GM21528 (cell line): ENCODE measurements around the gene FUT3.
"Not testable (repeated sequence)": the region's sequence is repeated elsewhere in the genome, so short reads cannot be mapped to it uniquely, and the experiment has no call there.

Source experiments
- ATAC-seq: cut with Tn5 transposase; IDR thresholded peaks from one replicate; pipeline ENCODE4 v1.9.1; 2021; ENCODE audit warnings: mild to moderate bottlenecking, moderate library complexity; ENCODE audit not compliant: unreplicated experiment, low FRiP score

The FUT3 gene

DNA sequence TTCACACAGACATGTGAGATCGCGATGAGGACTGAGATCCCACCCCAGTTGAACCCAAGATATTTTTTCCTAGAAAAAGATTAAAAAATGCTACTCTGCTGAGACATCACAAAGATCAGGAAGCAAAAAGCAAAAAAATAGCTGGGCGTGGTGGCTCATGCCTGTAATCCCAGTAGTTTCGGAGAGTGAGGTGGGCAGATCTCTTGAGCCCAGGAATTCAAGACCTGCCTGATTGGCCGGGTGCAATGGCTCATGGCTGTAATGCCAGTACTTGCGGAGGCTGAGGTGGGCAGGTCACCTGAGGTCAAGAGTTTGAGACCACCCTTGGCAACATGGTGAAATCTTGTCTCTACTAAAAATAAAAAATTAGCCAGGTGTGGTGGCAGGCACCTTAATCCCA is 1.1 kb downstream of the FUT3 start:
- no peak for ATAC-seq

DNA sequence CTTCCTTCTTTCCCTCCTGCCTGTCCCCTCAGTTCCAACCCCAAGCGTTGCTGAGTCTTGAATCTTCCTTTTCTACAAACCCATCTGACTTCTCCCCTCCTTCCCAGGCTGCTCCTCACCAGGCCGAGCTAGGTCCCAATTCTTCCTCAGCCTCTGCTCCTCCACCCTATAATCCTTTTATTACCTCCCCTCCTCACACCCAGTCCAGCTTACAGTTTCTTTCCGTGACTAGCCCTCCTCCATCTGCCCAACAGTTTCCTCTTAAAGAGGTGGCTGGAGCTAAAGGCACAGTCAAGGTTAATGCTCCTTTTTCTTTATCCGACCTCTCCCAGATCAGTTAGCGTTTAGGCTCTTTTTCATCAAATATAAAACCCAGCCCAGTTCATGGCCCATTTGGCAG is 2.6 kb downstream of the FUT3 start:
- not testable (repeated sequence) for ATAC-seq

DNA sequence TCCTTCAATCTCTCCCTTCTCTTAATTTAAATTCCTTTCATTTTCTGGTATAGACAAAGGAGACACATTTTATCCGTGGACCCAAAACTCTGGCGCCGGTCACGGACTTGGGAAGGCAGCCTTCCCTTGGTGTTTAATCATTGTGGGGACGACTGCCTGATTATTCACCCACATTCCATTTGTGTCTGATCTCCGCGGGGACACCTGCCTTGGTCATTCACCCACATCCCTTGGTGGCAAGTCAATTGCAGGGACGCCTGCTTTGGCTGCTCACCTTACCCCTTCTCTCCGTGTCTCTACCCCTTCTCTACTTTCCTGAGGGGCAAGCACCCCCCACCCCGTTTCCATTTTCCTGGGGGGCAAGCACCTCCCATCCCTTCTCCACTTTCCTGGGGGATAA is 3.4 kb downstream of the FUT3 start:
- ATAC-seq = not testable (repeated sequence)

DNA sequence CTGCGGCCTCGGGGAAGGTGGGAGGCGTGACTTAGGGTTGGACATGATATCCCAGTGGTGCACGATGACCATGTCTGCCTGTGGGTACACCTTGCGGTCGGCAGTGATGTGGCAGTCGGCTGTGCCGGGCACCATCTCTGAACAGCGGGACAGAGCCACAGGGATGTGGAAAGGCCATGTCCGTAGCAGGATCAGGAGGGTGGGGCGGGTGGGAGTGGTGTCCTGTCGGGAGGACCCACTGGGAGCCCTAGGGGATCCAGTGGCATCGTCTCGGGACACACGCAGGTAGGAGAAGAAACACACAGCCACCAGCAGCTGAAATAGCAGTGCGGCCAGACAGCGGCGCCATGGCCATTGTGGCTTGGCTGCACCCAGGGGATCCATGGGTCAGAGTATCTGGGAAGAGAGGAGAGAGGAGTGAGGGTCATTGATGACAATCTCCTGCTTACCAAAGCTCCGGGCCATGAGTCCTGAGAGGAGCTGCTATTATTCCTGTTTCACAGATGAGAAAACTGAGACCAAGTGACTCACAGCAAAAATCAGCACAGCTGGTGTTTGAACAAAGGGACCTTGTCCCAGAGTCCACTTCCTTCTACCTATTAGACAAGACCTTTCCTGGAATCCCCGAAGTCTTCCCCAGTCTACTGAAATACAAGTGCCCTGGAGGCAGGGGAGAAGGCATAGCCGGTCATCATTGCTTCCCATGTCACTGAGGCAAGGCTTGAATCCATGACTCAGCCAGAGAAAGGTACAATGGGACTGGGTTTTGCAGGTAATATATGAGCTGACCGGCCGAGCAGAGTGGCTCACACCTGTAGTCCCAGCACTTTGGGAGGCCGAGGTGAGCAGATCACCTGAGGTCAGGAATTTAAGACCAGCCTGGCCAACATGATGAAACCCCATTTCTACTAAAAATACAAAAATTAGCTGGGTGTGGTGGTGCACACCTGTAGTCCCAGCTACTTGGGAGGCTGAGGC is 6.5 kb downstream of the FUT3 start:
- no peak for ATAC-seq

DNA sequence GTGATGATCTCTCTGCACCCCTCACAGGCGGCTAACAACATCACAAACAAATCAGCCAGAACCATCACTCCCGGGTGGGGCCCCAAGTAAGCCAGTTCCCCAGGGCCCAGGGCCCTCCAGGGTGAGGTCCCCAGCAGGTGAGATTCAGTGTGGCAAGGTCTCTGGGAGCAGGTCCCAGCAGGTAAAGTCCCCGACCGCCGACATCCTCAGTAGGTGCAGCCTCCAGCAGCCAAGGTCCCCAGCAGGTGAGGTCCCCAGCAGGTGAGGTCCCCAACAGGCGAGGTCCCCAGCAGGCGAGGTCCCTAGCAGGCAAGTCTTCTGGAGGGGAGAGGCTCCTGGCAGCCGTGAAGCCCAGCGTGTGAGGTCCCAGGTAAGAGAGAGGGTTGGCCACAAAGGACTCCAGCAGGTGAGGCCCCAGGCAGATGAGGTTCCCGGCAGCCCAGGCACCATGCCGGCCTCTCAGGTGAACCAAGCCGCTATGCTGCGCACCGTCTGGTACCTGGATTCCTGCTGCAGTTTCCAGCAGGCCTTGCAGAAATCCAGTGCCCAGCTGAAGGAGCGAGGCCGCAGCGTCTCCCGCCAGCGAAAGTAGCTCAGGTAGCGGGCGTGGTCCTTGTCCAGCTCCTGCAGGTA is 7.8 kb downstream of the FUT3 start:
- ATAC-seq = no peak

DNA sequence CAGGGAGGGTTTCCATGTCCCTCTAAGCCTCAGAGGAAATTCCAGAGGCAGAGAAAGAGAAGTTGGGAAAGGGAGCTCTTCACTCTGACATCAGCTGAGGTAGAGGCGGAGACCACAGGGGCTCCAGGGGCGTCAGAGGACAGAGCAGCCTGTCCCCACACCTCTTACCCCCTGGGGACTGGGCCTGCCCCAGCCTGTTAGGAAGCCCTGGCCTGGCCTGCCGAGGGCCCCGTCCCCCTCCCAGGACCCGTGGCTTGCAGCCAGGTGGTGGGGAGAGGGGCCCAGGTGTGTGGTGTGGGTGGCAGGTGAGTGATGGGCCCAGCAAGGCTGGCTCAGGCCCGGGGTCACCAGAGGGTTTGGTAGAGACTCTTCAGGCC is 9.5 kb downstream of the FUT3 start:
- not testable (repeated sequence) for ATAC-seq

DNA sequence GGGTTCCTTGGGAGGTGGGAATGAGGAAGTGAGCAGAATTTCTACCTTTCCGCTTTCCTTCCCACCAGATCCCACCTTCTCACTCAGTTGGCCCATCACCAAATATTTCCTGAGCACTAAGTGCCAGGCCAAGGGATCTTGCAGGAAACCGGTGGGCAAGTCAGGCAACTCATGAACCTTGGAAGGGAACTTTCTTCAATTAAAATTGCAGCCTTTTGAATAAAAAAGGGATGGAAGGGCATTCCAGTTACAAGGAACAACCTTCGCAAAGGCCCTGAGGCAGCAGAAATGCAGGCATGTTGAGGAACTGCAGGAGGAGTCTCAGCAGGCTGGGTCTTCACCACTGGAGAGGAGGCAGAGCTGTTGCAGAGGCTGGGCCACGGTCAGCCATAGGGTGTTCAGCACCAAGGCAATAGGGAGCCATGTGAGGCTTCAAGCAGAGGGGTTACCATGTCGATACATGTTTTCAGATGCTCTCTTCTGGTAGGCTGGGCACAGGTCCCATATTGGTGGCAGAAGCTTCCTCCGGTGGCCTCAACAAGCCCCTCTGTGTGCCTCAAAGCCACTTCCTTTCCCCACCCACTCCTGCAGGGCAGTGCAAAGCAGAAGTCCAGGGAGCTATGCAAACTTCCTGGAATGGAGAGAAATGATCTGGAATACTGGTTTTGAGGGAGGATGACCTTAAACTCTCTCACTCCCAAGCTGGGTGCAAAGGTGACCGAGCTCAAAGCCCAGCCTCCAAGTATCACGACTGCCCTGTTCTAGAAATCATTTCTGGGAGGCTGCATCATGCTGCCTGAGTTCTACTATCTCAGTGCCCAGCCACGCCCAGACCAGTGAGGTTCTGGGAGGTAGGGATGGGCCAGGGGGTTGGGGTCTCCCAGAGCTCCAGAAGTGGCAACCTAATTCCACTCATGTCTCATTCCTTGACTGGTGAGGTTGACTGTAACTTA is 11.9 kb downstream of the FUT3 start, which contains the start of gene FUT6:
Gene FUT6 (minus strand): TSS at position 638 of the 953 bp plus-strand sequence. CDS start 7,135 bp downstream, outside the sequence.
- ATAC-seq = no peak

DNA sequence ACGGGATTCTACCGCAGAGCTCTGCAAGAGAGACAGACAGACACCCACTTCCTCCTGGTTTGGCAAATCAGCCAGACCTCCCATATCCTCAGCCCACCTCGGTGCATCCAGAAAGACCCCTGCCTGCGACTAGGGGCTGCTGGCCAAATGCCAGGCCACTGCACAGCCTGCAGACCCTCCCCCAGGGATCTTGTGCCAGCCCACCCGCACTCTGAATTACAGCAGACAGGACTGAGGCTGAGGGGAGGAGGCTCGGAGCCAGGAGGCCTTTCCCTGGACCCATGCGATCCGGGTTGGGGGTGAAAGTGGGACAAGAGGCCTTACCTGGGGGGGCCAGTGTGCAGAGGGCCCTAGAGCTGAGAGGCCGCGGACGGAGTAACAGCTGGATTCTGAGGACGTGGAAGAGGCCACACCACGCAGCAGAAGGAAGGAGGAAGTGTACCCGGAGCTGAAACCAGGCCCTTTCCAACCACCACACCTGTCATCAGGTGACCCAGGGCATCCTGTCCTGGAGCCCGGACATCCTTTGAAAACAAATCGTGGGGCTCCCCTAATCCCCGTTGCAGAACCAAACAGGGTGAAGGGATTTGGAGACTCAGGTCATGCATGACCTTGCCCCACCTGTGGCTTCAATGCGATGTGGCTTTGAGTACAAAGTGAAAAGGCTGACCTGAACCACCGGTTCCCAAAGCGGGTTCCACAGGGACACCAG is 12.7 kb downstream of the FUT3 start:
- ATAC-seq = no peak

DNA sequence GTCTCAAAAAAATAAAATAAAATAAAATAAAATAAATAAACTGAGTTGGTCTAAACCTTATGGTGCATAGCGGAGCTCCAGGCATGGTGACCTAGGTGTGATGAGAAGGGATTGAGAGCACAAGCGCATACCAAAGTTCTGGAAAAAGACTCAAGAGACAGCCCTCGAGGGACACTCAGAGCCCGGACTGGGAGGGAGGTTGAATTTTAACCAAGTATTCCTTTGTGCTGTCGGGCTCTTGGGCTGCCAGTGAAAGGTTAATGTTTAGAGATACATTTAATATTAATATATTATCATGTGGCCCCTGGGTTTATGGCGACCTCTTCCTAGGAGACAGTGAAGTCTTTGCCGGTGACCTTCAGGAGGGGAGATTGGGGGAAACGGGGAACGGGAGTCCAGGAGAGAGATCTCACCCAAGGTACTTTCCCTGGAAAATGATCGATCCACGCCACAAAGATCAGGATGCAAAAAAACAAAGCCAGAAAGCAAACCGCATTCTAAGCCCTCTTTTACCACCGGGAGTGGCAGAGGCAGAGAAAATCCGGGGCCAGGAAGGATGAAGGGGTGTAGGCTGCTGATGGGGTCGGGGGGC is 13.4 kb downstream of the FUT3 start:
- no peak for ATAC-seq

DNA sequence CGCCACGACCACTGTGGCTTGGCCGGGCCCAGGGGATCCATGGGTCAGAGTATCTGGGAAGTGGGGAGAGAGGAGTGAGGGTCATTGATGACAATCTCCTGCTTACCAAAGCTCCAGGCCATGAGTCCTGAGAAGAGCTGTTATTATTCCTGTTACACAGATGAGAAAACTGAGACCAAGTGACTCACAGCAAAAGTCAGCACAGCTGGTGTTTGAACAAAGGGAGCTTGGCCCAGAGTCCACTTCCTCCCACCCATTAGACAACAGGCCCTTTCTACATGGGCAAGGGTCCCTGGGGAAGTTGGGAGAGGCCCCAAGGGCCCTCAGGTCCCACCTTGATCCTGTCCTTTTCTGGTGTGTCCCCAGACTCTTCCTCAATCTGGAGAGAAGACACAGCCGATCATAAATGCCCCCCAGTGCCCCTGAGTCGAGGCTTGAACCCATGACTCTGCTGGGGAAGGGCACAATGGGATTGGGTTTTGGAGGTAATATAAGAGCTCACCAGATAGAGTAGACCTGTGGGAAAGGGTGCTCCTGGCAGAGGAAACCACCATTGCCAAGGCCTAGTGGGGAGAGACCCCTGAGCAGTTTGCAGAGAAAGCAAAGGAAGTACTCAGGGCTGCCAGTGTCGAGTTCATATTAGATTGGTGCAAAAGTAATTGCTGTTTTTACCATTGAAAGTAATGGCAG is 18.6 kb downstream of the FUT3 start:
- no peak for ATAC-seq

DNA sequence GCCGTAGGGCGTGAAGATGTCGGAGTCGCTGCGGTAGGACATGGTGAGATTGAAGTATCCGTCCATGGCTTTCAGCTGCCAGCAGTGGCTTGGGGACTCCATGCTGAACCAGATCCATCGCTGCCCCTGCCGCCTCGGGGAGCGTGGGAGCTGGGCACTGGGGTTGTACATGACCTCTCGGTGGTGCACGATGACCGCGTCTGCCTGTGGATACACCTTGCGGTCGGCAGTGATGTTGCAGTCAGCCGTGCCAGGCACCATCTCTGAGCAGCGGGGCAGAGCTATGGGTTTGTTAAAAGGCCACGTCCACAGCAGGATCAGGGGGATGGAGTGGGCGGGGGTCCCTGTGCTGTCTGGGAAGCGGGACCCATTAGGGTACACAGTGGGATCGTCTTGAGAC is 19.2 kb downstream of the FUT3 start:
- ATAC-seq = no peak

DNA sequence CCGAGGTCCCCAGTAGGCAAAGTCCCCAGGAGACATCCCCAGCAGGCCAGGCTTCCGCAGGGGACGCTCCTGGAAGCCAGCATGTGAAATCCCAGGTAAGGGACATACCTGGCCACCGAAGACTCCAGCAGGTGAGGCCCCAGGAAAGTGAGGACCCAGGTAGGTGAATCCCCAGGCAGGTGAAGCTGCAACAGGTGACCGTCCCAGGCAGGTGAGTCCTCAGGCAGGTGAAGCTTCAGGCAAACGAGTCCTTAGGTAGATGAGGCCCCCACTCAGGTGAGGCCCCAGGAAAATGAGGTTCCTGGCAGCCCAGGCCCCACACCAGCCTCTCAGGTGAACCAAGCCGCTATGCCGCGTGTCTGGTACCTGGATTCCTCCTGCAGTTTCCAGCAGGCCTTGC is 20.1 kb downstream of the FUT3 start:
- ATAC-seq = no peak

DNA sequence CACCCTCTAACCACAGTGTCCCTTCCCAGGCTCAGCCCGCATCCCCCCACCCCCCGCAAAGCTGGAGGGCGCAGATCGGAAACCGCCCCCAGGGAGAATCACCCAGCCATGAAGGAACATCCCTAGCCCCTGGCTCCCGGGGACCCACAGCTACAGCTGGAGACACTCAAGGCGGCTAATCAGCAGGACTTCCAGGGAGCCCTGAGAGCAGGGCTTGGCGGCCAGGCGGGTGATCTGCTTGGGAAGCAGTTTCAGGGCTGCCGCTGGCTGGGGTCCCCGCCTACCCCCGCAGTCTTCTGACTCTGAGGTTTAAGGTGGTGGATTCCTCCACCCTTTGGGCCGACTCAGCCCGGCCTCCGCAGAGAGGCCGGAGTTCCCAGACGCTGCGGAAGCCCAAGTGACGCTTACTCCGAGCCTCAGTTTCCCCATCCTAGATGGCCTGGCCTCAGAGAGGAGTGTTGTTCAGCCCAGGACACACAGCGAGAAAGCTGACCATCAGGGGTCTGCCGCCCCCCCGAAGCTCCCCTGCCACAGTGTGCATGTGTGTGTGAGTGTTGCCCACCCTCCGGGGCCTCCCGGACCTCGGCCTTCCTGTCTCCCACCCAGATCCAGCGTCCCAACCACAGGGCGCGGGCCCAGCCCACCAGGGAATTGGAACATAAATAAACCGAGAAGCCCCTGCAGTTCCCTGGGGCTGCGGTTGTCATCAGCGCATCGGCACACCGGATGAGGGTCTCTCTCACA is 21.5 kb downstream of the FUT3 start:
- no peak for ATAC-seq

DNA sequence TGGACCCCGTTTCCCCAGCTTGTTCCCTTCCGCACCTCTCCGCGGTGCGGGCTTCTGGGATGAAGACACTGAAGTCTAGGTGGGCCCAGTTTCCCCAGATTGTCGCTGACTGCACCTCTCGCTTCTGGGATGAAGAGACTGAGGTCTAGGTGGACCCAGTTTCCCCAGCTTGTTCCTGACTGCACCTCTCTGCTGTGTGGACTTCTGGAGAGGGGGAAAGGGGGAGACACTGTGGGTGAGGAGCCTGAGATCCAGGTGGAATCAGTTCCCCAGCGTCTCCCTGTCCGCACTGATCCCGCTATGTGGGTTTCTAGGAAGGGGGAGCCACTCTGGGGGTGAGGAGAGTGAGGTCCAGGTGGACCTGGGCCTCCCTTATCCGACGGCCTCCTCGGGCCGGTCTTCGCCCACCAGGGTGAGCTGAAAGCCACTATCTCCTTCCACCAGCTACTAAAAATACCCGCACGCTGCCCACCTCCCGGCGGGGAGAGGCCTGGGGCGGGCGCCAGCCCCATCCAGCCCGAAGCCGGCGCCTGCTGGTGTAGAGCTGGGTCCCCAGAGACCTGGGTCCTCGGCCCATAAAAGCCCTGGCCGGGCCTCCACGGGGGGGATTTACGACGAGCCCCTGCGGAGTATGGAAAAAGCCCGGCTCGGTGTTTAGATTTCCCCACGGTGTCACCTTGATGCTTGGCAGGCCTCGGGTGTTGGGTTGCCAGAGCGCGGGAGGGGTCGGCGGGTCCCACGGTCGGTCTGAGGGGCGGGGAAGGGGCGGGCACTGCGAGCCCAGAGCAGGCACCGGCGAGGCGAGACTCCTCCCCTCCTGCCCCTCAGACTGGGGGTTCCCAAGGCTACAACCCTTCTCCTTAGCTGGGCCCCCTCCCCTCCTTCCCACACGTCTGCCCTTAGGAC is 22.3 kb downstream of the FUT3 start:
- no peak for ATAC-seq

DNA sequence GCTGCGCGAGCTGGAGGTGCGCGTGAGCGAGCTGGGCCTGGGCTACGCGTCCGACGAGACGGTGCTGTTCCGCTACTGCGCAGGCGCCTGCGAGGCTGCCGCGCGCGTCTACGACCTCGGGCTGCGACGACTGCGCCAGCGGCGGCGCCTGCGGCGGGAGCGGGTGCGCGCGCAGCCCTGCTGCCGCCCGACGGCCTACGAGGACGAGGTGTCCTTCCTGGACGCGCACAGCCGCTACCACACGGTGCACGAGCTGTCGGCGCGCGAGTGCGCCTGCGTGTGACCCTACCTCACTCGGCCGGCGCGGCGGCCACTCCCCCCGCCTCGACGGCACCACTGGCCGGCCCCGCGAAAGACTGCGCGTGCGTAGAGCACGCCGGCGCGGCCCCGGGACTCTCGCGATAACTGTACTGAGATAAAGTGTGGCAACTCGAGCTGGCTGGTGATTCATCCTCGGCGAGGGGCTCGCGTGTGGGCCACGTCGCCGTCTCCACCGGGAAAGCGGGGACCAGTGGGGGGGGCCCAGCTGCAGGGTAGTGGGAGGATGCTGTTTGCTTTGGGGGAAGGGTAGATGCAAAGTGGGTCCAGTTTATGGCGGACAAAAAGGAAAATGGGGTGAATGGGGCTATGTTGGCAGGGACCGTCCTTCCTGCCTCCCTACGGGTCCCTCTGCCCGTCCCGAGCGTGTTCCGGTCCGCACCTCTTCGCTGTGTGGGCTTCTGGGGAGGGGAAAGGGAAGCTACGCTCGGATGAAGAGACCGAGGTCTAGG is 23.2 kb downstream of the FUT3 start:
- ATAC-seq = peak; percentile 58

DNA sequence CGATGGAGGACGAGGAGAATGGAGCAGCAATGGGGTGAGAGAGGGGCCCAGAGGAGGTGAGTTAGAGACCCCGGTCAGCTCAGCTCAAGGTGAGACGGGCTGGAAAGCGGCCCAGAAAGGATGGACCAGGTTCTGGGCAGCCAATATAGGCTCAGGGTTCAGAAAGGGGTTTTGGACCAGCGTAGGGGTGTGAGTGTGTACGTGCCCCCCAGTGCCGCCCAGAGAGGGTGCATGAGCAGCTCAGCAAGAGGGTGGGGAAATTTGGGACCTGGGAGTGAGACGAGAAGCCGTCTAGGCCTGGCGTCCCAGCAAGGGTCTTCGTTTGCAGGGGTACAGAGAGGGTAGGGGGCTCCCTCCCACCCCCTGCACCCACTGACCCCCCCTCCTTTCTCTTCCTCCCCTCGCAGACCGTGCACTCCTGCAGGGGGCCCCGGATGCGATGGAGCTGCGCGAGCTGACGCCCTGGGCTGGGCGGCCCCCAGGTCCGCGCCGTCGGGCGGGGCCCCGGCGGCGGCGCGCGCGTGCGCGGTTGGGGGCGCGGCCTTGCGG is 23.8 kb downstream of the FUT3 start:
- ATAC-seq = no peak
